ENCODE measurements around the gene TMTC4. TPM values are rescaled to one million over a fixed set of nuclear protein-coding genes. Genes with fewer than 3 reads are reported as not detected.

Gene TMTC4
- total RNA-seq, 2 experiments from 2014 or later, result 8.0 to 9.3 TPM

DNA sequence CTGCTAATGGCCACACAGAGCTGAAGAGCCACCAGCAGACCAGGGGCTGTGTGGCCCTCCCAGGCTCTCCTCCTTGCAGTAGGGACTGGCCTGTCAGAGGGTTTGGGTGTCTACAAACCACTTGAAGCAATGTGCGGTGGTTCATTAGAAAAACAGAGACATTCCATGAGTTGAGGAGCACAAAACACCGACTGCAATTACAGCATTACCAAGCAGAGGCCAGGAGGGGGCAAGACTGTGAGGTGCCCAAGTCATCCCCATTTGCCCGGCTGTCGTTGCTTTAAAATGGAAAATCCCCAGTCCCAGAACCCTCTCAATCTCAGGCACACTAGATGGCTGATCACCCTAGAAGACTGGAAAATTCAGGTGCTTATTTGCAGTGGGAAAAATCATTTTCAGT is 15.0 kb downstream of the TMTC4 start:
- no peak for DNase-seq
- H3K4me3 ChIP-seq (ENCODE audit: low read length), result no peak overlapping the region
- intact Hi-C loops (cut with DNase I, micrococcal nuclease), result no loop called here
- Mint-ChIP-seq H3K36me3 (ENCODE audit: low read depth) (peaks cover 85% of the 10 kb centered on the region), H3K27ac (no peak overlapping the region), H3K9me3 (no peaks in the 10 kb centered on the region), H3K4me3 (no peak overlapping the region), H3K4me1 (ENCODE audit: low read depth) (peaks cover 19% of the 10 kb centered on the region), H3K27me3 (no peaks in the 10 kb centered on the region)
- H3K27ac ChIP-seq (ENCODE audit: low read depth in 1 of 2, low read length in 2 of 2), result no peak overlapping the region
- TF ChIP-seq CTCF (IDR thresholded peaks at IDR 0.05), result no peak
- no peaks in the 10 kb centered on the region for H3K9me3 ChIP-seq (ENCODE audit: control insufficient read depth in 1 of 2, insufficient read depth in 1 of 2, low read length in 2 of 2)
- no peak for ATAC-seq (ENCODE audit: poor library complexity)
- peaks cover 16% of the 10 kb centered on the region for H3K4me1 ChIP-seq (ENCODE audit: insufficient read depth, low read length)
- H3K36me3 ChIP-seq (ENCODE audit: insufficient read depth, low read length), result peaks cover 30% of the 10 kb centered on the region
- POLR2A ChIA-PET, result no interaction called here
- no peaks in the 10 kb centered on the region for H3K27me3 ChIP-seq (ENCODE audit: control insufficient read depth in 1 of 2, insufficient read depth in 2 of 2, low read length in 2 of 2)
- CTCF ChIA-PET, result no interaction called here

DNA sequence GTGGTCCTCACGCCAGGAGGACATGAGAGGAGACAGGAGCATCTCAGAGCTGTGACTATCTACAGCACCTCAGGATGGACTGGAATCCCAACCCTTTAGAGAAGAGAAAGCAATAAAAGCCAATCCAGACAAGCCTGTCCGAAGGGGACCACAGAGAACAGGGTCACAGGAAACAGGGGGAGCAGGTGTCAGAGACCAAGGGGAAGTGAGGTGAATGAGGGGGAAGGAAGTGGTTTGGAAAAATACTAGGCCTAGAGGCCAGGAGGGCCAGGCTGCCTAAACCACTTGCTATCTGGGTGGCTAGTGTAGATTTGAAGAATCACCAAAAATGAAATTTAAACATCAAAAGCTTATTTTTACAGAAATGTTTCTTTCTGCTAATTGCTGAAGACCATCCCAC is 16.2 kb downstream of the TMTC4 start:
- Mint-ChIP-seq H3K4me3 (no peak overlapping the region), H3K27me3 (no peaks in the 10 kb centered on the region), H3K27ac (no peak overlapping the region), H3K36me3 (ENCODE audit: low read depth) (peaks cover 77% of the 10 kb centered on the region), H3K9me3 (no peaks in the 10 kb centered on the region), H3K4me1 (ENCODE audit: low read depth) (peaks cover 19% of the 10 kb centered on the region)
- ChIA-PET POLR2A (interaction anchor here (0.9 kb wide), 1 partner anchor 16 kb away, joined by 4 read pairs; the partner anchor contains the start of gene TMTC4), CTCF (interaction anchor here (1.0 kb wide), 1 partner anchor 16 kb away, joined by 3 read pairs; the partner anchor contains the start of gene TMTC4)
- H3K27me3 ChIP-seq (ENCODE audit: control insufficient read depth in 1 of 2, insufficient read depth in 2 of 2, low read length in 2 of 2), result no peaks in the 10 kb centered on the region
- ATAC-seq (ENCODE audit: poor library complexity) (no peak), DNase-seq (peak in 1 of 14 experiments; percentile 40)
- no peaks in the 10 kb centered on the region for H3K9me3 ChIP-seq (ENCODE audit: control insufficient read depth in 1 of 2, insufficient read depth in 1 of 2, low read length in 2 of 2)
- no peak overlapping the region for H3K4me3 ChIP-seq (ENCODE audit: low read length)
- no peak for TF ChIP-seq CTCF (IDR thresholded peaks at IDR 0.05)
- H3K36me3 ChIP-seq (ENCODE audit: insufficient read depth, low read length), result peaks cover 23% of the 10 kb centered on the region
- no peak overlapping the region for H3K27ac ChIP-seq (ENCODE audit: low read depth in 1 of 2, low read length in 2 of 2)
- intact Hi-C loops (cut with DNase I, micrococcal nuclease), result no loop called here
- peaks cover 16% of the 10 kb centered on the region for H3K4me1 ChIP-seq (ENCODE audit: insufficient read depth, low read length)

DNA sequence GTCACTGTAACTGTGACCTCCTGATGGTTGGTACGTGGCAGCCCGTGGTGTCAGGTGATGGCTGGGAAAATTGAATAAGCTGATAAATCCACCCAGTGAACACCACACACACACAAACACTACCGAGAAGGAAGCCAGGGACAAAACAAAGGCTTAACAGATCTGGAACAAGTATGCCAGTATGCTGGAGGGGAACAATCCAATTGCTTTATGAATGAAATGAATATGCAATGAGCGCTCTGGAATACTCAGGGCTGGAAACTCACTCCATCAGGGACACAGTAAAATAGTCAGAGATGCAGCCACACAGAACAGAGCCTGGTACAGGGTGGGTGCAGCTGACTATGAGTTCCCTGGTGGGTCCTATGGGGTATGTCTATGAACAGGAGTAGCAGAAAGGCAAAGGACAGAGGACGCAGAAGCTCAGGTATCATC is 16.7 kb downstream of the TMTC4 start:
- Histone ChIP-seq H3K36me3 (ENCODE audit: insufficient read depth, low read length) (peaks cover 18% of the 10 kb centered on the region), H3K27me3 (ENCODE audit: control insufficient read depth in 1 of 2, insufficient read depth in 2 of 2, low read length in 2 of 2) (no peaks in the 10 kb centered on the region), H3K9me3 (ENCODE audit: control insufficient read depth in 1 of 2, insufficient read depth in 1 of 2, low read length in 2 of 2) (no peaks in the 10 kb centered on the region), H3K27ac (ENCODE audit: low read depth in 1 of 2, low read length in 2 of 2) (no peak overlapping the region), H3K4me3 (ENCODE audit: low read length) (no peak overlapping the region), H3K4me1 (ENCODE audit: insufficient read depth, low read length) (peaks cover 16% of the 10 kb centered on the region)
- Mint-ChIP-seq H3K4me3 (no peak overlapping the region), H3K36me3 (ENCODE audit: low read depth) (peaks cover 77% of the 10 kb centered on the region), H3K27me3 (no peaks in the 10 kb centered on the region), H3K9me3 (no peaks in the 10 kb centered on the region), H3K4me1 (ENCODE audit: low read depth) (peaks cover 19% of the 10 kb centered on the region), H3K27ac (no peak overlapping the region)
- POLR2A ChIA-PET, result interaction anchor here (0.9 kb wide), 1 partner anchor 16 kb away, joined by 4 read pairs; the partner anchor contains the start of gene TMTC4
- TF ChIP-seq CTCF (IDR thresholded peaks at IDR 0.05), result no peak
- DNase-seq (no peak), ATAC-seq (ENCODE audit: poor library complexity) (no peak)
- intact Hi-C loops (cut with DNase I, micrococcal nuclease), result no loop called here
- CTCF ChIA-PET, result interaction anchor here (1.0 kb wide), 1 partner anchor 17 kb away, joined by 3 read pairs; the partner anchor contains the start of gene TMTC4
